HG03460 (cell line): ENCODE data around the gene HARS1.
"Not testable (repeated sequence)": the region's sequence is repeated elsewhere in the genome, so short reads cannot be mapped to it uniquely, and the experiment has no call there.

Source experiments
- ATAC-seq: cut with Tn5 transposase; IDR thresholded peaks from one replicate; pipeline ENCODE4 v1.9.1; 2021; ENCODE audit not compliant: unreplicated experiment

The HARS1 gene

DNA sequence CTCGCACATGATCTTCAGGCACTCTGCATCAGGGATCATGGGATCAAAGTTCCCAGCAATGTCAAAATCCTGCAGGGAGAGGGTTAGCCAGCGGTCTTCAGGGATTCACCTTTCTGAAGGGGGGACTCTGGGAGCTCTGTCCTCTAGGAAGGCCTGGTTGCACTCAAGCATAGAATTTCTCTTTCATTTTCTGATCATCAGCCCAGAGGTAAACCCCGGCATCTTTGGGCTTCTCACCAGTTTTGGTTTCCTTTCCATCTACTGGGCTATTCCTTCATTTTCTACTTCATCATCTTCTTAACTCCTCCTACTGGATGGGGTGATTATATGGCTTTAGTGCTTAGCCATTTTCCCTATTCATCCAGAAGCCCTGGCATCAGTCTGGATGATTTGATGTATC, 13.2 kb downstream of the HARS1 start:
- peak; percentile 54 for ATAC-seq

GRCh38 chr5:140674629-140675028, 16.5 kb downstream of the HARS1 start:
- no peak for ATAC-seq

DNA sequence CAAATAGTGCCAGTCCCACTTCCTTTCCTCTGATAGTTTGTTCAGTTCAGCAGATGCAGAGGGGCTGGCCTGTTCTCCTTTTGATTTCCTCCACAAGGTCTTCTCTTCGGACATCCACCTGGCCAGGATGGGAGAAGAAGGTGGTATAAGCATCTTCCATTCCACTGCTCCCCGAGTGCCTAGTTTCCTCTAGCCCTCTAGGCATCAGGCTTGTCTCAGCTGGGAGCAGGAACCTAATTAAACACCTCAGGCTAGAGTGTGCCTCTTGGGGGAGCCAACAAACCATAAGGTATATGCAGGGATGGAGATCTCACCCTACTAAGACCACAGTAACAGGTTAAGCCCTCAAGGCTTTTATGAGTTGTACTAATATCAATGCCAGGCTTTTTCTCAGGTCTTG, 17.0 kb downstream of the HARS1 start:
- no peak for ATAC-seq

GRCh38 chr5:140673187-140673976, 17.8 kb downstream of the HARS1 start, which contains the start of gene DND1:
TSS of gene DND1 (minus strand) at chr5:140673576. CDS start at chr5:140673542, 34 bp downstream.
- ATAC-seq = no peak

DNA sequence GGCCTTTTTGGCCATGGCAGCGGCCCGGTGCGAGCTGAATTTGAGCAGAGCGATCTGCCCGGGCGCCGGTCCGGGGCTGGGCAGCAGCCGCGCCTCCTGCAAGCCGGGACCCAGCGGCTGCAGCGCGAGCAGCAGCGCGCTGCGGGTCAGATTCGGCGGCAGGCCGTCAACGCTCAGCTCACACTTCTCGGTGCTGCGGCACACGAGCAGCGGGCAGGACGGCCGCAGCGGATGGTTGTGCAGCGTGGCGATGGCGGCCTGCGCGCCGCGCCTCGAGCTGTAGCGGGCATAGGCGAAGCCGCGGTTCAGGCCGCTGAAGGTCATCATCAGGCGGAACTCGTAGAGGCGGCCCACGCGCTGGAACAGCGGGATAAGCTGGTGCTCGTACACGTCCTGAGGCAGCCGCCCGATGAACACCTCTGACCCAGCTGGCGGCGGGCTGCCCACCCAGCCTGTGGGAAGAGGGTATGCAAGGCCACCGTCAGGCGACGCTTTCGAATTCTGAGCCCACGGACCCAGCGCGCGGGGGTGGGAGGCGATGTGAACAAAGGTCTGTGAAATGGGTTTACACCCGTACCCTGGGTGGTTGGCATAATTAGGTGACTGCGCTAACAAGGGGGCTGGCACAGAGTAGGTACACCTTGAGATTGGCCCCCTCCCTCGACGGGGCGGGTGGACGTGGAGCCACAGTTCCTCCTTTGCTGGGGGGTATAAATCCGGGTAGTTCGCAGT, 18.5 kb downstream of the HARS1 start:
- ATAC-seq = no peak

- ATAC-seq = no peak
These were observed 19.6 kb downstream of the HARS1 start for GRCh38 chr5:140671472-140672125.

- ATAC-seq = not testable (repeated sequence)
These were observed 20.1 kb downstream of the HARS1 start for GRCh38 chr5:140671035-140671434.

- ATAC-seq = peak; percentile 97
These were observed 26.6 kb downstream of the HARS1 start, which contains the start of gene WDR55 for GRCh38 chr5:140664359-140665119. TSS of gene WDR55 (plus strand) at chr5:140664904. CDS start at chr5:140664913, 9 bp downstream.

- ATAC-seq = no peak
These were observed 27.2 kb downstream of the HARS1 start for GRCh38 chr5:140664030-140664358.

DNA sequence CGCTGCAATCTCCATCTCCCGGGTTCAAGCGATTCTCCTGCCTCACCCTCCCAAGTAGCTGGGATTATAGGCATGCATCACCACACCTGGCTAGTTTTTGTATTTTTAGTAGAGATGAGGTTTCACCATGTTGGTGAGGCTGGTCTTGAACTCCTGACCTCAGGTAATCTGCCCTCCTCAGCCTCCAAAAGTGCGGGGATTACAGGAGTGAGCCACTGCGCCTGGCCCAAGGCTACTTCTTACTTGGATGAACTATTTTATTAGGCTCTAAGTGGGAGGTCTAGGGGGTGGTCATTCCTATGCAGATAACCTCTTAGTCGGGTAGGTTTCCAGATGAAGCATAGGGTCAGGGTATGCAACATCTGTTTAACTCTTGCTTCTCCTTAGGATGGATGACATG, 30.8 kb downstream of the HARS1 start:
- ATAC-seq = not testable (repeated sequence)

DNA sequence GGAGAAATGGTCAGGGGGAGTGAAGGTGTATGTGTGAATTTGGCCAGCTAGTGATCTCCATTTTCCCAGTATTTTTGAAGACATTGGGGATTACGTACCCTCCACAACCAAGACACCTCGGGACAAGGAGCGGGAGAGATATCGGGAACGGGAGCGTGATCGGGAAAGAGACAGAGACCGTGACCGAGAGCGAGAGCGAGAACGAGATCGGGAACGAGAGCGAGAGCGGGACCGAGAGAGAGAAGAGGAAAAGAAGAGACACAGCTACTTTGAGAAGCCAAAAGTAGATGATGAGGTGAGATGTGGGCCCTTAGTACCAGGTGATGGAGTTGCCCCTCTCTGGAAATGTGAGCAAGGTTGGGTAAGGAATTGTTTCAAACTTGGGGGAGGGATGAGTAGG, 32.3 kb downstream of the HARS1 start:
- no peak for ATAC-seq

DNA sequence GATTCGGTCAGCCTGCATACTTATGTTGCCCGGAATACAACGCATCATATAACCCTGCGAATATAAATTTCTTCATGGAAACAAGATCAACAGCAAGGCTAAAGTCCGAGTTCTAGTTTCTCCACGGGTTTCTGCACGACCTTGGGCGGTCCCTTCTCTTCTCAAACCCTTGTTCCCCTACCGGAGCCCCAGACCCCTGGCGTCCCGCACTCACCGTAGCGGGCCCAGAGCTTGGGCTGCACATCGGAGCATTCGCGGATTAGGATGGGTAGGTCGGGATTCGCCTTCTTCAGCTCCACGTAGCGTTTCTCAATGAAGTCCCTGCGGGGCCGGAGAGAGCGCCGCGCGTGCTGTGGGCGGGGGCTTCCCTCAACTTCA, 44.1 kb downstream of the HARS1 start:
- ATAC-seq = no peak

DNA sequence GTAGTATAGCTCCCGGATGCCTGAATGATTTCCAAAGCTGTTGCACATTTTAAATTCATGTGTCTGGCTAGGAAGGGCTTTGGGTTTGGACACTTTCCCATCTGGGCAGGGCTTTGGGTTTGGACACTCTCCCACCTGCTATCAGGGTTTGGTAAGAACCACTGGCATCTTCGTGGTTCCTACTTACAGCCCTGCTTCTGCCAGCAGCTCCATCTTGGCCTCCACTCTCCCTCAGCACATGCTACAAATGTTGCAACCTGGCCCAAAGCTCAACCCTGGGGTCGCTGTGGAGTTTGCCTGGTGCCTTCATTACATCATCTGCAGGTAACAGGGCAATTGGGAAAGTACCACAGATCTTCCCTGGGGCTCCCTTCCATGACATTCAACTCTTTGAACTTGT, 48.5 kb downstream of the HARS1 start:
- no peak for ATAC-seq

DNA sequence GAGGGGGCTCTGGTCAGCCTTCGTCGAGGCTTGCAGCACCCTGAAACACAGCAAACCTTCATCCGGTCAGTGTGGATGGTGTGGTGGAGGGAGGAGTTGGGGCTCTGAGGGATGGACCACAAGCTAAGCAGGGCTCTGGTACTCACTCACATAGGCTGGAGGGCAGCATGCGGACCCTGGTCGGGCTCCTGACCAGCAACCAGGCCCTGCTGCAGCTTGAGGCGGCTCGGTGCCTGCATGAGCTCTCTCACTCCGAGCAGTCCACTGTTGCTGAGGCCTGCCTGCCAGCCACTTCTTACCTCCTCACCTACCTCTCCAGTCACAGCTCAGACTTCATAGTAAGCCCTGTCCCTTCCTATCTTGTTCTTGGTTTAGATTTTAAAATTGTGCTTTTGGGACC, 49.5 kb downstream of the HARS1 start:
- no peak for ATAC-seq

GRCh38 chr5:140639148-140639981, 51.8 kb downstream of the HARS1 start, which contains the start of gene TMCO6:
TSS of gene TMCO6 (plus strand) at chr5:140639451. CDS start at chr5:140639528, 77 bp downstream.
- ATAC-seq = peak; percentile 87

GRCh38 chr5:140638898-140639147, 52.3 kb downstream of the HARS1 start:
- not testable (repeated sequence) for ATAC-seq

DNA sequence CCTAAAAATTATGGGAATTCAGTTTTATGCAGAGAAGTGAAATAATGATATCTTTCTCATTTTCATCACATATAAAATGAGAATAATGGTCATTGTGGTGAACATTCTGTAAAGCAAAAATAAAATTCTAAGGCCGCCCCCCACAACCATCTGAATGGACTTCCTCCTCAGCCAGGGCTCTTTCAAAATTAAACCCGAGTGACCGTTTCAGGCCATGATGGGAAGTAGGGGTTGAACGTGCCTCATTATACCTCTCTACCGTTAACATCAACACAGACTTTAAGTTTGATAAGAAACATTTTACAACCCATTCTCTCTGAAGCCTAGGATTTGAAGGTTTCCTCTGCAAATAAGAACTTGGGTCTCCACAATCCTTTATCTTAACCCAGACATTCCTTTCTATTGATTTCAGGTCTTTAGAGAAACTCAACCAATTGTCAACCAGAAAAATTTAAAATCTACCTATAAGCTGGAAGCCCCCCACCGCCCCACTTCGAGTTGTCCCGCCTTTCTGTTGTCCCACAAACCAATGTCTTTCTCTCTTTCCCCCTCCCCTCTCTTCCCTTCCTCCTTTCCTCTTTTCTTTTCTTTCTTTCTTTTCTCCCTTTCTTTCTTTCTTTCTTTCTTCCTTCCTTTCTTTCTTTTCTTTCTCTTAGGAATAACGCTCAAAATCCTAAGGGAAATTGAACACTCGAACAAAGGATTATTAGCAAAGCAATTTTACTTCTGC, 53.6 kb downstream of the HARS1 start:
- ATAC-seq = no peak

DNA sequence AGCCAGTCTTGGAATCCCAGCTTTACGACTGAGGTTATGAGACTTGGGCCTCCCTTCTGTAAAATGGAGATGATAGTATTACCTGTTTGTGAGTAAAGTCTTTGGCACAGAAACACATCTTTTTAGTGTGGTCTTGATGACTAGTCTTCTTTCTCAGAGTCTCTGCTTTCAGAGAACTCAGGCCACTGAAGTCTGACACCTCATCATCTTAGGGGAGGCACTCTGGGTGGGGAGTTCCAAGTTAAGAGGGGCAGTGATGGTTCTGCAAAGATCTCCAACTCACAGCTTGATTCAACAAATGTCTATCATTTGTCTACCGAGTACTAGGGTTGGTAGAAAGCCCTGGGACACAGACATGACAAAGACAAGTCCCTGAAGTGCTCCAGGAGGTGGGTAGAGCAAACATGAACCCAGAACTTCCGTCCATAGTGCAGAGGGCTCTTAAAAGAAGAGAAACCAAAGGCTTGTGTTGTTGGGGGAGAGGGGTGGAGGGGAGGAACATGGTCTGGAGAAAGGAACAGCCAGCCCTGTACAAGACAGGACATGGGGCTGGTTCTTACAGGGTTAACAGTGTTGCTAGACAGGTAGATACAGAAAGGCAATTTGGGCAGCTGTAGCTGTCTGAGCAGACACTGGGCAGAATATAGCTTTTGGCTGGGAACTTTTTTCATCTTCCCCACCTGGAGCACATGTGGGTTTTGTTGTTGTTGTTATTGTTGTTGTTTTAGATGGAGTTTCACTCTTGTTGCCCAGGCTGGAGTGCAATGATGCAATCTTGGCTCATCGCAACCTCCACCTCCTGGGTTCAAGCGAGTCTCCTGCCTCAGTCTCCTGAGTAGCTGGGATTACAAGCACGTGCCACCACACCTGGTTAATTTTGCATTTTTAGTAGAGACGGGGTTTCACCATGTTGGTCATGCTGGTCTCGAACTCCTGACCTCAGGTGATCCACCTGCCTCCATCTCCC, 55.6 kb downstream of the HARS1 start:
- no peak for ATAC-seq

- ATAC-seq = no peak
These were observed 57.1 kb downstream of the HARS1 start for GRCh38 chr5:140634103-140634502.
